GM20000 (cell line): Measurements from ENCODE around the gene GSTO1.

Experiments used
- DNase-seq: peaks from one replicate; pipeline ENCODE4 v3.0.0; 2012; ENCODE audit warnings: low spot score
- TF ChIP-seq, protein P1 (sequence below): IDR thresholded peaks from 2 replicates; pipeline ENCODE4 v1.5.1; 2012; ENCODE audit warnings: mild to moderate bottlenecking, control low read depth; ENCODE audit errors: extremely low read depth, missing control alignments

GSTO1 gene

DNA sequence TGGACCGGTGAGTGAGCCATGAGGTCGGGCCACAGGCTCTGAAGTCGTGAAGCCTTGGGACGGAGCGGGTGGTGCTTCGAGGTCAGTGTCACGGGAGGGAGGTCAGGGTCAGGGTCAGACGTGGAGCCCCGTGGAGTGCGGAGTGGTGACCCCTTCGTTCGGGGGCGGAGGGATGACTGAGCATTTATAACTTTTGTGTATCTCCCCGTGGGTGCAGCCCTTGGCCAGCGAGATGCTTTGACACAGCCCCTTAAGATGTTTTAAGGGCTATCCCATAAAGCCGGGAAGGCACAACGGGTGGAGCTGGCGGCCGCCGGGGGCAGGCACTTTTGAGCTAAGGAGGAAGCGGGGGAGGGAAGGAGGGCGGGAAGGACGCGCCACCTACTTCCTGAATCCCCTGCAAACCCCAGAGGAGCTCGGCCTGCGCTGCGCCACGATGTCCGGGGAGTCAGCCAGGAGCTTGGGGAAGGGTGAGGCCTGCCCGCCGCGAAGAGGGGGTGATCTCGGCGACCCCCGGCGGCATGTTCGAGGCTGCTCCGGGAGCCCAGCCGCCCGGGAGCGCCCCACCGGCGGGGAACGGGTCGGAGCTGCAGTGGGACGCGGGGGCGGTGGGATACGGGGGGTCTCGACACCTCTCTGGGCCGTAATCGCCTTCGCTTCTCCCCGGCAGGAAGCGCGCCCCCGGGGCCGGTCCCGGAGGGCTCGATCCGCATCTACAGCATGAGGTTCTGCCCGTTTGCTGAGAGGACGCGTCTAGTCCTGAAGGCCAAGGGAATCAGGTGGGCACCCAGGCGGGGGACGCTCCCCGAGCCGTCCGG is at the start of gene GSTO1:
GSTO1 (plus strand) TSS at position 400 of the 818 bp plus-strand sequence; CDS start at position 437, 37 bp downstream.
- TF ChIP-seq, protein P1, sequence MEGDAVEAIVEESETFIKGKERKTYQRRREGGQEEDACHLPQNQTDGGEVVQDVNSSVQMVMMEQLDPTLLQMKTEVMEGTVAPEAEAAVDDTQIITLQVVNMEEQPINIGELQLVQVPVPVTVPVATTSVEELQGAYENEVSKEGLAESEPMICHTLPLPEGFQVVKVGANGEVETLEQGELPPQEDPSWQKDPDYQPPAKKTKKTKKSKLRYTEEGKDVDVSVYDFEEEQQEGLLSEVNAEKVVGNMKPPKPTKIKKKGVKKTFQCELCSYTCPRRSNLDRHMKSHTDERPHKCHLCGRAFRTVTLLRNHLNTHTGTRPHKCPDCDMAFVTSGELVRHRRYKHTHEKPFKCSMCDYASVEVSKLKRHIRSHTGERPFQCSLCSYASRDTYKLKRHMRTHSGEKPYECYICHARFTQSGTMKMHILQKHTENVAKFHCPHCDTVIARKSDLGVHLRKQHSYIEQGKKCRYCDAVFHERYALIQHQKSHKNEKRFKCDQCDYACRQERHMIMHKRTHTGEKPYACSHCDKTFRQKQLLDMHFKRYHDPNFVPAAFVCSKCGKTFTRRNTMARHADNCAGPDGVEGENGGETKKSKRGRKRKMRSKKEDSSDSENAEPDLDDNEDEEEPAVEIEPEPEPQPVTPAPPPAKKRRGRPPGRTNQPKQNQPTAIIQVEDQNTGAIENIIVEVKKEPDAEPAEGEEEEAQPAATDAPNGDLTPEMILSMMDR: no peak
- peak; percentile 81 for DNase-seq

DNA sequence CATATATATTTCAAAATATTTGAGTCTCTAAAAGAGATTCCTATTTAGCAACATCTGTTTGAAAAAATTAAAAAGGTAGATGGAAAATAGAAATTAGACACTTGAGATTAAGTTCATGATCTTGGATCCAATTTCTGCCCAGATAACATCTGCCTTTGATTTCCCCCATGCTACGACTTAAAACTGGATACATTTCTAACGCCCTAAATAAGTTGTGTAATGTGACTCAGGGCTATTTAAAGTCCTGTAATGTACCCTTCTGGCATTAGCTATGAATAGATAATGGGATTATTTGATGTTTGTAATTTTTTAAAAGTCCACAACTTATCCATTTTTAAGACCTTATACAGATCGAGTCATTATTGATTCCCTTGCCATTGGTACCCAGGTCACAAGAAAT is 46.0 kb upstream of the GSTO1 start:
- TF ChIP-seq, protein P1: no peak
- DNase-seq: no peak

GRCh38 chr10:104209575-104210198 is 45.0 kb upstream of the GSTO1 start:
- TF ChIP-seq, protein P1: peak; percentile 10
- DNase-seq: peak; percentile 36

DNA sequence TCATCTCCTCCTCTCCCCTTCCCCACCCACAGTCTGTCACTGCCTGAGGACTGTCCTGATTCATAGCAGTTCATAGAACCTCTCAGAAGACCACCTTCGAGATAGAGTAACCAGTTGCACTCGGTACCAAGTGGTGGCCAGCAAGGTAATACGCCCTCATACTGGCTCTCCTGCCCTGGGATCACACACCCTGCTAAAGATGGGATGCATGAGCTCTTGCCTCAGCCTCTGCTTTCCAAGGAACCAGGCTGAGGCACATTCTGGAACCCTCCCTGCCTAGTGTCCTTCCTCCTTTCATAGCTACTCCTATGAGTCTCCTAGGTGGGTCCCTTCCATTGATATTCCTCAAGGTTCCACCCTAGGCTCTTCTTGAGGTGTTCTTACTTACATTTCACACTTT is 38.1 kb upstream of the GSTO1 start:
- DNase-seq: no peak
- TF ChIP-seq, protein P1: no peak

DNA sequence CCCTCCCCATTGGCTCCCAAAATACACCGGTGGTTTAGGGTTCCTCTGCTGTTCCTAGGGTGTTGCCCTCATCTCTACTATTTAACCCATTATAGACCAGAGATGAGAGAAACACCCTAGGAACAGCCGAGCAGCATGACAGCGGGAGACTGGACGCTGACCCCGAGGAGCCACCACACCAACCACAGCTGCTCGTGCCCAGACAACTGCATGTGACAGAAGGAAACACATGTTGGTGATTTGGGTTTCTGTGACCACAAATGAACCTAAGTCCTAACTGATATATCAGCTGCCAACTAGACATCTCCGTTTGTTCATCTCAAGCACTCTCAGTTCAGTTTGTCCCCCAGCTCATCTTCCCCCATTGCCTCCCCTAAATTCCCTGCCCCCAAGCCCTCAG is 35.9 kb upstream of the GSTO1 start:
- DNase-seq: no peak
- TF ChIP-seq, protein P1: no peak

GRCh38 chr10:104220522-104220921 is 34.2 kb upstream of the GSTO1 start:
- TF ChIP-seq, protein P1: no peak
- DNase-seq: no peak

- no peak for DNase-seq
These were observed 31.4 kb upstream of the GSTO1 start for GRCh38 chr10:104223304-104223703.

More at GRCh38 chr10:104223304-104223703, 31.4 kb upstream of the GSTO1 start:
- TF ChIP-seq, protein P1: no peak
